GM04503 (cell line): ENCODE measurements around the gene PLEKHH3.

ENCODE experiments used
- DNase-seq: peaks from one replicate; pipeline ENCODE4 v3.0.0-alpha.2; 2012; ENCODE audit warnings: low read depth

PLEKHH3 gene

GRCh38 chr17:42676424-42677011 is at the start of gene PLEKHH3:
Gene PLEKHH3 (minus strand): TSS chr17:42676994. CDS start chr17:42676563, 431 bp downstream.
- DNase-seq: no peak

DNA sequence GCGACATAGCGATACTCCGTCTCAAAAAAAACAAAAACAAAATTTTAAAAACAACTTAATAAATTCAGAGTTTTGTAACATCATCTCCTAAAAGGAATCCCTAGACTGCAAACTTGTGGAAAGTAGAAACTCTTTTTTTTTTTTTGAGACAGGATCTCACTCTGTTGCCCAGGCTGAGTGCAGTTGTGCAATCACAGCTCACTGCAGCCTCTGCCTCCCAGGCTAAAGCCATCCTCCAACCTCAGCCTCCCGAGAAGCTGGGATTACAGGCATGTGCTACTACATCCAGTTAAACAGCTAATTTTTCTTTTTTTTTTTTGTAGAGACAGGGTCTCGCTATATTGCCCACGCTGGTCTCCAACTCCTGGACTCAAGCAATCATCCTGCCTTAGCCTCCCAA is 48.3 kb upstream of the PLEKHH3 start:
- no peak for DNase-seq

GRCh38 chr17:42723636-42724035 is 46.8 kb upstream of the PLEKHH3 start:
- no peak for DNase-seq

GRCh38 chr17:42720996-42721583 is 44.3 kb upstream of the PLEKHH3 start:
- no peak for DNase-seq

DNA sequence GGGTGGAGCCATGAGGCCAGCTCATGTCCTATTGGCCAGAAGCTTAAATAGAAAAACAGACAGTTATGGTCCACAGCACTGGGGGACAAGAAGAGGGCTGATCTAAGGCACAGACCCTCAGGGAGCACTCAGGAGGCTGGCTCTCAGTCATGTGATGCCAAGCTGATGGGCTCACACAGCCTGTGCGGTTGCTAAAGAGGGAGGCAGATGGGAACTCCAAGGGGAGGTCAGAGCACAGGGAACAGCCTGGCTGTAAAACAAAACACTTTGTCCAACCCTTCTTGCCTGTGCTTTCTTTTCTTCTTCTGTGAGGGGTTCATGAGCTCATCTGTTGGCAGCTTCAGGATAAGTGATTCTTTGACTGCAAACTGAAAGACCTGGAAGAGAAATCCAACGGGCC is 32.8 kb upstream of the PLEKHH3 start:
- DNase-seq: no peak

DNA sequence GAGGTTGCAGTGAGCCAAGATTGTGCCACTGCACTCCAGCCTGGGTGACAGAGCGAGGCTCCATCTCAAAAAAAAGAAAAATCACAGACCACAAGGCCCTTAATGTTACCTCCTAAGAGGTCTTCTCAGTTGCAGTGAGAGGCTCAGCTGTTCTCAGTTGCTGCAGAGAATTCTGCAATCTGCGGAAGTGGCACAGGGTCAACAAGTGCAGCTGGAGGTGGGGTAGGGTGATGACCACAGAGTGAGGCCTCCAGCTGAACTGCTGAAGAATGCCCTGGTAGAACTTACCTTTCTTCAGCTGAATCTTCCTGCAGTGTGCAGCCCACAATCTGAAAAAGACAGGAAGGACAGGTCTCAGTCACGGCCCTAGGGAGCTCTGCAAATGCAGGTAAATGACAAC is 31.8 kb upstream of the PLEKHH3 start:
- no peak for DNase-seq

- DNase-seq: no peak
Measured at GRCh38 chr17:42706732-42707131, 29.9 kb upstream of the PLEKHH3 start.

DNA sequence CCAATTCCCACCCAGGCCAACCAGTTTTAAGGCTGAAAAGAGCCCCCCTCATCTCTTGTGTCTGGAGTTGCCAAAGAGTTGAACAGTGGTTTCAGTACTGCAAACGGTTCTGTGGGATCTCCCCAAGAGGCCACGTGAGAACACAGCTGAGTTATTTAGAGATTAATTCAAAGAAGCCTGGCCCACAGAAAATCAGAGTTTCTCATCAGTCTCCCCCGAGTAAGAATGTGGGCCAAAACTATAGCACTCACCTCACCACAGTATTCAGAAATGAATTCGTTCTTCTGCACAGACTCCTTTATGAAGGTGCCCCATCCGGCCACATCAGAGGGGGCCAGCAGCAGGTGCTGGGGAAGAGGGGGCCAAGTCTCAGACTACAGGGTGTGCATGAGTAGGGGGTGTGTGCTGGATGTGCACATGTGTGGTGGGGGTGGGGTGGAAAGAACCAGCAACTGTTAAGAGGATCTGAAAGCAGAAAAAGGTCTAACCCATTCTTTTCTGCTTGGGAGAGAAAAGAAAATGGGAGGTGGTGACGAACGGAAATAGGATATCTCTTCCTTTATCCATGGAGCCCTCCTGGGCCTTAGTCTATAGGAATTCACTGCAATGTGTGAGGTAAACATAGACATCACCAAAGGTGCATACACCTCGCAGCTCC is 28.2 kb upstream of the PLEKHH3 start:
- DNase-seq: no peak

- DNase-seq: no peak
Measured at GRCh38 chr17:42704490-42704836, 27.7 kb upstream of the PLEKHH3 start.

DNA sequence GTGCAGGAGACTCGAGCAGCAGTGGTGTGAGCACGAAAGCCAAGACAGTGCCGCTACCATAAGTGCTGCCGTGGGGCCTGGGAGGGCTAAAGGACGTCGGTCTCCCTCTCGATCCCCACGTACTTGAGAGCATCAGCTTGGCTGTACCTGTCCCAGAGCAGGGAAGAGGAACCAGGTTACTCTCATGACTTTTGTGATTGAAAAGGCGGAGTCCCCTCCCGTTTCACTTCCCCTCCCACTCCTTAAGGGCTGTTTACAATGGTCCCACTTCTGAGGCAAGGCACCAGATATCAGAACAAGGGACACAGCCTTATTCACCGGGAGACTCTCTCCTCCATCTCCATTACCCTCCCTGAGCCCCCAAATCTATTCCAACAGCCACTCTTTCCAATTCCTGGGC is 25.7 kb upstream of the PLEKHH3 start:
- DNase-seq: no peak

DNA sequence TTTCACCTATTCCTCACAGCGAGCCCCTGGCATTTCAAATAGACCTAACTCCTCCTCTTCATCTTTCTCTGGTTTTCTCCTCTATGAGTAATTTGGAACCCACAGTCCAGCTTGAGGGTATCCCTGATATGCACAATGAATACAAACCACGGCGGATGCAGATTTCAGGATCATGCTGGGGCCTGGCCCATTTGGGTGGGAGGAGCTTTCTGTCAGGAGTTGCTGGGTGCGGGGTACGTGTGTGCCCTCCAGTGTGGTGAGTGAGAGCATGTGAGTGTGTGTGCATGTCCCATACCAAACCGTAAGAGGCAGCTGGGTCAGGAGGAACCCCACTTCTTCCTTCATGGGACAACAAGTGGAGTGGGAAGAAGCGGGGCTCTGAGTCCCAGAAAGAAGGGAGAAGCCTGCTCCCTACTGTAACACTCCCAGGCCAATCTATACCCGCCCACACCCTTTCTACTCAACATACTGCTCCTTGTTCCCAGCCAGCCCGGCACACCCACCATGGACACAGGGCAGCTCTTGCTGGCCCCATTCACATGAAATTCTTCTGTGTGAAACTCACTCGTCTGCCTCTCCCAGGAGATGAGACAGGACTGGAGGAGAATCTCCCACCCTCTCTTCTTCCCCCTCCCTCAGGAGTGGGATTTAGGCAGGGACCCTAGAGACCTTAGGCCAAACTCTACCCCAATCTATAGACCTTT is 23.9 kb upstream of the PLEKHH3 start:
- DNase-seq: no peak

GRCh38 chr17:42699415-42699740 is 22.6 kb upstream of the PLEKHH3 start:
- DNase-seq: no peak

GRCh38 chr17:42698736-42699414 is 22.1 kb upstream of the PLEKHH3 start:
- DNase-seq: peak; percentile 61

DNA sequence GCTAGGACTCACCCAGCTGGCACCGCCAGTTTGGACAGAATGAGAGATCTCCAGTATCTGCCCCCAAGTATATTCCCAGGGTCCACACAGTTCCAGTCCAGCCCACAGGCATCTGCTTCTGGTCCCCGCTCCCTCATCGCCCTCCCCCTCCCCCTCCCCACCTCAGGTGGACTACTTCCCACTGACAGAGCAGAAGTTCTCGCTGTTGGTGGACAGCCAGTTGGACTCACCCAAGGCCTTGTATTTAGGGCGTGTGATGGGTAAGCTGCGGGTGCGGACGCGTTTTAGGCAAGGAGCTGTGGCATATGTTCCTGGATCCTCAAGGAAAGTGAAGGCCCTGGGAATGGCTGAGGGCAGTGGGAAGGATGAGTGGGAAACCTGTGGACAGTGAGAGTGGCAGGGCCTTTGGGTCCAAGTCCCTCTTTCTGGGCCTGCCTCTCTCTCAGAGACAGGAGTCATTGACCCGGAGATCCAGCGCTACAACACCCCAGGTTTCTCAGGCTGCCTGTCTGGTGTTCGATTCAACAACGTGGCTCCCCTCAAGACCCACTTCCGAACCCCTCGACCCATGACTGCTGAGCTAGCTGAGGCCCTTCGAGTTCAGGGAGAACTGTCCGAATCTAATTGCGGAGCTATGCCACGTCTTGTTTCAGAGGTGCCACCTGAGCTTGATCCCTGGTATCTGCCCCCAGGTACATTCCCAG is 20.5 kb upstream of the PLEKHH3 start:
- DNase-seq: no peak

GRCh38 chr17:42695500-42695899 is 18.7 kb upstream of the PLEKHH3 start:
- no peak for DNase-seq

DNA sequence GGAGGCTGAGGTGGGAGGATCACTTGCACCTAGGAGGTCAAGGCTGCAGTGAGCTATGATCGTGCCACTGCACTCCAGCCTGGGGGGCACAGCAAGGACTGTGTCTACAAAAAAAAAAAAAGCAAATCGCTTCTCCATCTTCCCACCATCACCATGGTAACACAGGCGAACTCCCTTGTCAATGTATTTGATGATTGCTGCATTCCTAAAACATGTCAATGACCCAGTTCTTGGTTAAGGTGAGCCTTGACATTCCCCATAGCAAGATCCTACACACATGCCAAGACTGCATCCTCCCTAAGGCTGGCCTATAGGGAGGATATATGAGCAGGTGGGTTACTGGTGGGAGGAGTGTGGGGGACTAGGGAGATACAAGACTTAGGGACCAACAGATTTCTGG is 17.7 kb upstream of the PLEKHH3 start:
- DNase-seq: no peak

DNA sequence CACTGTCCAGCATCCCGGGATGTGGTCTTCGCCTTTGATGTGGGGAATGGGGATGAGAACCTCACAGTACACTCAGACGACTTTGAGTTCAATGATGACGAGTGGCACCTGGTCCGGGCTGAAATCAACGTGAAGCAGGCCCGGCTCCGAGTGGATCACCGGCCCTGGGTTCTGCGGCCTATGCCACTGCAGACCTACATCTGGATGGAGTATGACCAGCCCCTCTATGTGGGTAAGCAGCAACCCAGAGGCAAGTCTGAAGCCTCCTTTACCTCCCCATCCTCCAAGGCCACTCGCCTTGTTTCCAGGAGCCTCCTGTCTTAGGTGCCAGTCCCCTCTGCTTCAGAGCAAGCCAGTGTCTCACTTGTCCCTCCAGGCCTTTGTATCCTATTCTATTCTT is 15.7 kb upstream of the PLEKHH3 start:
- no peak for DNase-seq

GRCh38 chr17:42691021-42691545 is 14.3 kb upstream of the PLEKHH3 start:
- no peak for DNase-seq

GRCh38 chr17:42690596-42690995 is 13.8 kb upstream of the PLEKHH3 start:
- no peak for DNase-seq

GRCh38 chr17:42687707-42688320 is 11.0 kb upstream of the PLEKHH3 start:
- DNase-seq: no peak

GRCh38 chr17:42686520-42687128 is 9.8 kb upstream of the PLEKHH3 start:
- no peak for DNase-seq
